OCI-LY3 (cell line): ENCODE results near the gene ALPK1.

ENCODE experiments used
- H2AFZ ChIP-seq: fragments of 200-600, 300-600 bp; shearing (Covaris generic); 2 replicates; pipeline ENCODE4 v1.6.0; 2014; ENCODE audit warnings: antibody characterized with exemption, low read depth, low read length
- H3K27ac ChIP-seq: fragments of 200-600, 300-600 bp; sonication (generic); 2 replicates; pipeline ENCODE4 v1.5.1; 2014; ENCODE audit warnings: mild to moderate bottlenecking, low read length, moderate library complexity, mixed read lengths
- H3K27me3 ChIP-seq: fragments of 200-600, 300-600 bp; sonication (generic); 2 replicates; pipeline ENCODE4 v1.6.1; 2014; ENCODE audit warnings: low read depth, low read length, mixed read lengths
- H3K36me3 ChIP-seq: fragments of 200-600, 300-600 bp; sonication (generic); replicated peaks from 2 replicates; pipeline ENCODE3; 2014; ENCODE audit warnings: low read depth, low read length, mixed read lengths
- H3K4me1 ChIP-seq: fragments of 300-600, 200-600 bp; sonication (generic); 2 replicates; pipeline ENCODE4 v1.6.1; 2014; ENCODE audit warnings: low read length, mixed read lengths
- H3K4me2 ChIP-seq: fragments of 200-600, 300-600 bp; sonication (generic); 2 replicates; pipeline ENCODE4 v1.6.1; 2014; ENCODE audit warnings: low read length, mixed read lengths
- H3K4me3 ChIP-seq: fragments of 300-600, 200-600 bp; sonication (generic); 2 replicates; pipeline ENCODE4 v1.5.1; 2014; ENCODE audit warnings: antibody characterized with exemption, mild to moderate bottlenecking, low read length, moderate library complexity
- H3K79me2 ChIP-seq: fragments of 300-600, 200-600 bp; shearing (Covaris generic); 2 replicates; pipeline ENCODE4 v1.6.1; 2014; ENCODE audit warnings: mild to moderate bottlenecking, low read length, mixed read lengths
- H3K9ac ChIP-seq: fragments of 300-600, 200-600 bp; shearing (Covaris generic); 2 replicates; pipeline ENCODE4 v1.6.0; 2014; ENCODE audit warnings: mild to moderate bottlenecking, low read length, moderate library complexity
- H3K9me3 ChIP-seq: fragments of 200-600, 300-600 bp; shearing (Covaris generic); 2 replicates; pipeline ENCODE4 v1.6.1; 2014; ENCODE audit warnings: low read length, mixed read lengths; ENCODE audit not compliant: insufficient read depth
- H4K20me1 ChIP-seq: fragments of 200-600, 300-600 bp; sonication (generic); 2 replicates; pipeline ENCODE4 v1.6.1; 2016; ENCODE audit warnings: low read length, mixed read lengths; ENCODE audit not compliant: insufficient read depth
- EZH2phosphoT487 ChIP-seq: fragments of 200-600 bp; shearing (Covaris generic); IDR thresholded peaks from 2 replicates; pipeline ENCODE4 v1.6.1; 2018; ENCODE audit warnings: antibody characterized with exemption, mixed run types, low read depth
- TF ChIP-seq, protein P1 (sequence below): fragments of 200-600, 300-600 bp; sonication (generic); IDR thresholded peaks from 2 replicates; pipeline ENCODE4 v1.5.1; 2014; ENCODE audit warnings: antibody characterized with exemption, low read length, low read depth

ALPK1 gene

GRCh38 chr4:112361181-112361791 is 64.1 kb downstream of the ALPK1 start:
- H3K4me2 ChIP-seq: 0 out of 2 replicates have a peak overlapping the region, but pooled peaks have one; percentile 0
- no peak for TF ChIP-seq EZH2phosphoT487
- TF ChIP-seq, protein P1, sequence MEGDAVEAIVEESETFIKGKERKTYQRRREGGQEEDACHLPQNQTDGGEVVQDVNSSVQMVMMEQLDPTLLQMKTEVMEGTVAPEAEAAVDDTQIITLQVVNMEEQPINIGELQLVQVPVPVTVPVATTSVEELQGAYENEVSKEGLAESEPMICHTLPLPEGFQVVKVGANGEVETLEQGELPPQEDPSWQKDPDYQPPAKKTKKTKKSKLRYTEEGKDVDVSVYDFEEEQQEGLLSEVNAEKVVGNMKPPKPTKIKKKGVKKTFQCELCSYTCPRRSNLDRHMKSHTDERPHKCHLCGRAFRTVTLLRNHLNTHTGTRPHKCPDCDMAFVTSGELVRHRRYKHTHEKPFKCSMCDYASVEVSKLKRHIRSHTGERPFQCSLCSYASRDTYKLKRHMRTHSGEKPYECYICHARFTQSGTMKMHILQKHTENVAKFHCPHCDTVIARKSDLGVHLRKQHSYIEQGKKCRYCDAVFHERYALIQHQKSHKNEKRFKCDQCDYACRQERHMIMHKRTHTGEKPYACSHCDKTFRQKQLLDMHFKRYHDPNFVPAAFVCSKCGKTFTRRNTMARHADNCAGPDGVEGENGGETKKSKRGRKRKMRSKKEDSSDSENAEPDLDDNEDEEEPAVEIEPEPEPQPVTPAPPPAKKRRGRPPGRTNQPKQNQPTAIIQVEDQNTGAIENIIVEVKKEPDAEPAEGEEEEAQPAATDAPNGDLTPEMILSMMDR: no peak

DNA sequence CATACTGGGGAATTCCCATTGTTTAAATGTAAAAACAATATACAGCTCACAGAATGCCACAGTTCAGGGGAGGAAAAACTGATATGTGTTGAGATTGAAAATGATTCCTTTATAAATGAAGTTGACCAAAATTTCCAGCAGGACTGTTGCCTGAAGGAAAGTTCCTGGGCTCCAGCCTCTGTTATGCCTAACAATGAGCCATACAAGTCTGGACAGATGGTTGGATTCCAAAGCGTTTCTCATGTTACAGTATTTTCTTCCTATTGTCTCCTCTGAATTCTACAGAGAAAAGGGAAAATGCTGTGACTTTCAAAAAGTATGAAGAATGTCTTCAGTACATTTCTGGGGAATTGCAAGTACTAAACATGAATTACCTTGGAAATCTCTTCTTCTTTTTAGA is 73.3 kb downstream of the ALPK1 start:
- Histone ChIP-seq H2AFZ (no peak overlapping the region), H3K4me2 (no peak overlapping the region), H3K4me3 (no peak overlapping the region), H3K9ac (no peak overlapping the region), H3K36me3 (no peaks in the 10 kb centered on the region), H4K20me1 (no peaks in the 10 kb centered on the region), H3K79me2 (no peaks in the 10 kb centered on the region), H3K27ac (no peak overlapping the region), H3K27me3 (no peaks in the 10 kb centered on the region), H3K4me1 (no peaks in the 10 kb centered on the region), H3K9me3 (no peaks in the 10 kb centered on the region)
- TF ChIP-seq, protein P1: no peak
- no peak for TF ChIP-seq EZH2phosphoT487

More at GRCh38 chr4:112361181-112361791, 64.1 kb downstream of the ALPK1 start:
- no peak overlapping the region for H2AFZ ChIP-seq
- no peaks in the 10 kb centered on the region for H4K20me1 ChIP-seq
- H3K36me3 ChIP-seq: peaks cover 11% of the 10 kb centered on the region
- no peak overlapping the region for H3K9ac ChIP-seq
- H3K4me3 ChIP-seq: no peak overlapping the region
- no peak overlapping the region; the same call in 1 of the 2 replicates for H3K27ac ChIP-seq
- peaks cover 3% of the 10 kb centered on the region; the same call in 1 of the 2 replicates for H3K9me3 ChIP-seq
- no peaks in the 10 kb centered on the region for H3K79me2 ChIP-seq
- H3K4me1 ChIP-seq: peaks cover 11% of the 10 kb centered on the region
- H3K27me3 ChIP-seq: no peaks in the 10 kb centered on the region

GRCh38 chr4:112371361-112371760 is 74.2 kb downstream of the ALPK1 start:
- H3K4me2 ChIP-seq: no peak overlapping the region
- no peaks in the 10 kb centered on the region for H3K9me3 ChIP-seq
- H2AFZ ChIP-seq: no peak overlapping the region
- no peak overlapping the region for H3K27ac ChIP-seq
- no peaks in the 10 kb centered on the region for H3K36me3 ChIP-seq
- H4K20me1 ChIP-seq: no peaks in the 10 kb centered on the region
- no peak overlapping the region for H3K9ac ChIP-seq
- H3K4me3 ChIP-seq: no peak overlapping the region
- TF ChIP-seq, protein P1: no peak
- no peak for TF ChIP-seq EZH2phosphoT487
- H3K27me3 ChIP-seq: no peaks in the 10 kb centered on the region
- no peaks in the 10 kb centered on the region for H3K4me1 ChIP-seq
- no peaks in the 10 kb centered on the region for H3K79me2 ChIP-seq

DNA sequence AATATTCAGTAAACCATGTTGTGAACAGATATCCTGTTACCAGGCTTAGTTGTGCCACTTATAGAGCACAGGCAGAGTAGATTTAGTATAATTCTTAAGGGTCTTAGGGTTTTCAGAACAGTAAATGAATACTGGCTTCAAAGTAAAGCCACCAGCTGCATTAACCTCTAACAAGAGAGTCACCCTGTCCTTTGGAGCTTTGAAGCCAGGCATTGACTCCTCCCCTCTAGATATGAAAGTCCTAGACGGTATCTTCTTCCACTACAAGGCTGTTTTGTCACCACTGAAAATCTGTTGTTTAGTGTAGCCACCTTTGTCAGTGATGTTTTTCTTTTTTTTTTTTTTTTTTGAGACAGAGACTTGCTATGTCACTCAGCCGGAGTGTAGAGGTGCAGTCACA is 77.7 kb downstream of the ALPK1 start:
- Histone ChIP-seq H3K36me3 (no peaks in the 10 kb centered on the region), H4K20me1 (no peaks in the 10 kb centered on the region), H2AFZ (no peak overlapping the region), H3K4me1 (peaks cover 4% of the 10 kb centered on the region; the same call in 1 of the 2 replicates), H3K9me3 (no peaks in the 10 kb centered on the region), H3K4me2 (no peak overlapping the region), H3K27me3 (no peaks in the 10 kb centered on the region), H3K79me2 (no peaks in the 10 kb centered on the region), H3K9ac (no peak overlapping the region), H3K27ac (no peak overlapping the region), H3K4me3 (no peak overlapping the region)
- no peak for TF ChIP-seq EZH2phosphoT487
- TF ChIP-seq, protein P1: no peak
